ENCODE results near the gene KLHL3.

The KLHL3 gene

DNA sequence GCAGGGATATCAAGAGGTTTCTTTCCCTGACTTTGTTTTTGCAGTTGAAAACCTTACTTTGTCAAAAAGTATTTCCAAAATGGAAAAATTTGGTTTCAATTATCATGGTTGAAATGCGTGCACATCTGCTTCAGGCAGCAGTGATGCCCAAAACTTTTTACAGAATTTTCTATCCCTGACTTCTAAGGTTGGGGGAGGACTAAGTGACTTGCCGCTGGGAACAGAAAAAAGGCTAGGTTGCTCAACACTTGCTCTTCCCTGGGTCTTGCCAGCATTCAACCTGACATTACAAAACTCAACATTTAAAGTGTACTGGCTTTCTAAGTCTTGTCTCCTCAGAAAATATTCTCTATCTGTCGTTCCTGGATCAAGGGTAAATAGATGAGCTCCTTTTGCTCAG lies 4.7 kb downstream of the KLHL3 start:
- no peak overlapping the region for H3K4me3 ChIP-seq (ENCODE audit: low read depth, low read length)
- ChIA-PET POLR2A (no interaction called here), CTCF (interaction anchor here (1.2 to 22.5 kb wide), 4 partner anchors 11 to 100 kb away, joined by 4 to 748 read pairs (median 398); no protein-coding TSS in a partner anchor)
- no peak for DNase-seq (ENCODE audit: low read depth, low spot score)
- TF ChIP-seq, protein P1, sequence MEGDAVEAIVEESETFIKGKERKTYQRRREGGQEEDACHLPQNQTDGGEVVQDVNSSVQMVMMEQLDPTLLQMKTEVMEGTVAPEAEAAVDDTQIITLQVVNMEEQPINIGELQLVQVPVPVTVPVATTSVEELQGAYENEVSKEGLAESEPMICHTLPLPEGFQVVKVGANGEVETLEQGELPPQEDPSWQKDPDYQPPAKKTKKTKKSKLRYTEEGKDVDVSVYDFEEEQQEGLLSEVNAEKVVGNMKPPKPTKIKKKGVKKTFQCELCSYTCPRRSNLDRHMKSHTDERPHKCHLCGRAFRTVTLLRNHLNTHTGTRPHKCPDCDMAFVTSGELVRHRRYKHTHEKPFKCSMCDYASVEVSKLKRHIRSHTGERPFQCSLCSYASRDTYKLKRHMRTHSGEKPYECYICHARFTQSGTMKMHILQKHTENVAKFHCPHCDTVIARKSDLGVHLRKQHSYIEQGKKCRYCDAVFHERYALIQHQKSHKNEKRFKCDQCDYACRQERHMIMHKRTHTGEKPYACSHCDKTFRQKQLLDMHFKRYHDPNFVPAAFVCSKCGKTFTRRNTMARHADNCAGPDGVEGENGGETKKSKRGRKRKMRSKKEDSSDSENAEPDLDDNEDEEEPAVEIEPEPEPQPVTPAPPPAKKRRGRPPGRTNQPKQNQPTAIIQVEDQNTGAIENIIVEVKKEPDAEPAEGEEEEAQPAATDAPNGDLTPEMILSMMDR (IDR thresholded peaks at IDR 0.05; ENCODE audit: insufficient read depth, low read length, missing control alignments): no peak

DNA sequence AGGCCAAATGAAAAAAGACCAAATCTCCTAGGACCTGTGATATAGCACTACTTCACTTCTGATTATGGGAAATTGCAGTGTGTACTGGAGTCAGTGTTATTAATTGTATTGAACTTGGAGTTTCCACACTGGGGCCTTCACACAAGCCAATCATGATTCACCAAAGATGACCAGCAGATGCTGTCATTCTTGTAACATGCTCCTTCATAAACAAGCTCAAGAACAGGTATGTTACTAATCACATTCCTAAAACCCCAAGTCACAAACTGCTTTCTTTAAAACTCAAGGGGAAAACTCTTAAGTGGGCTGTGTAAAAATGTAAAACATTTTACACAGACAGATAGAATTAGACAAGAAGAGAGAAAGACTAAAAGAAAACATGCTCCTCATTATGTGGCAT lies 5.6 kb downstream of the KLHL3 start:
- POLR2A ChIA-PET: no interaction called here
- TF ChIP-seq, protein P1 (IDR thresholded peaks at IDR 0.05; ENCODE audit: insufficient read depth, low read length, missing control alignments): no peak
- CTCF ChIA-PET: interaction anchor here (1.2 to 22.5 kb wide), 4 partner anchors 11 to 99 kb away, joined by 4 to 748 read pairs (median 398); no protein-coding TSS in a partner anchor
- DNase-seq (ENCODE audit: low read depth, low spot score): peak; percentile 45
- H3K4me3 ChIP-seq (ENCODE audit: low read depth, low read length): no peak overlapping the region

- no peak overlapping the region for H3K4me3 ChIP-seq (ENCODE audit: low read depth, low read length)
- CTCF ChIA-PET: interaction anchor here (1.0 to 3.3 kb wide), 5 partner anchors 14 to 99 kb away, joined by 3 to 22 read pairs (median 7); no protein-coding TSS in a partner anchor
- DNase-seq (ENCODE audit: low read depth, low spot score): no peak
- TF ChIP-seq, protein P1 (IDR thresholded peaks at IDR 0.05; ENCODE audit: insufficient read depth, low read length, missing control alignments): no peak
- POLR2A ChIA-PET: no interaction called here
These were observed 7.8 kb downstream of the KLHL3 start for GRCh38 chr5:137728048-137728447.

DNA sequence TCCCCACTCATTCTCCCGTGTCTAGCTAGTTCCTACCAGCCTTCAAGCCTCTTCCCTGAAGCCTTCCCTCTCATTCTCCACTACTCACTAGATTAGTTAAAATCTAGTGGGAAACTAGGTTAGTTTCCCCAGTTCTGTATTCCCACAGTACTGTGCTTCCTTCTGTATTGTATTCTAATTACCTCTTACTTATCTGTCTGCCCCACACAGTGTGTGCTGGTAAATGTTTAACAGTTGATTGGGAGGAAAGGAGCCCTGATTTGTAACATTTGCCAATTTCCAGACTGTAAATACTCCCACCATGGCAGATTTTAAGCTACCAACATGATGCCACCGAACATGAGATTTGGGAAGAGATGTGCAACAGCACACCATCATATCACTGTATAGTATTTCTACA lies 8.3 kb downstream of the KLHL3 start:
- no peak overlapping the region for H3K4me3 ChIP-seq (ENCODE audit: low read depth, low read length)
- DNase-seq (ENCODE audit: low read depth, low spot score): no peak
- ChIA-PET CTCF (interaction anchor here (1.0 to 3.3 kb wide), 6 partner anchors 14 to 98 kb away, joined by 3 to 22 read pairs (median 8); no protein-coding TSS in a partner anchor), POLR2A (no interaction called here)
- TF ChIP-seq, protein P1 (IDR thresholded peaks at IDR 0.05; ENCODE audit: insufficient read depth, low read length, missing control alignments): no peak

DNA sequence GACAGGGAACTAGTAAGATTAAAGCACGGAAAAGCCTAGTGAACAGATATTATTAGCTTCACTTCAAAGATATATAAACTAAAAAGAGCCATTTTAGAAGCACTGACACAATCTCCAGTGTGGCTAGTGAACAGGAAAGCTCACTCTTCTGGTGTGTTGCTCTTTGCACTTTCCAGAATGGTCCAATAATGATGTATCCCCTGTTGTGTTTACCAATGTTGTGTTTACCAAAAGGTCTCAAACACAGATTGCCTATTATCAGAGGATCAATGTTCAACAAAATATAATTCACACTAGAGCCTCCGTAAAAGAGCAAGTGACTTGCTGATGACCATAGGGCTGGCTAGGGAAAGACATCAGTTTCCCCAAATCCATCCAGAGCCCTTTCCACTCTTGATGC lies 11.6 kb downstream of the KLHL3 start:
- TF ChIP-seq, protein P1 (IDR thresholded peaks at IDR 0.05; ENCODE audit: insufficient read depth, low read length, missing control alignments): no peak
- POLR2A ChIA-PET: no interaction called here
- no peak for DNase-seq (ENCODE audit: low read depth, low spot score)
- CTCF ChIA-PET: no interaction called here
- H3K4me3 ChIP-seq (ENCODE audit: low read depth, low read length): no peak overlapping the region

- POLR2A ChIA-PET: no interaction called here
- H3K4me3 ChIP-seq (ENCODE audit: low read depth, low read length): no peak overlapping the region
- TF ChIP-seq, protein P1 (IDR thresholded peaks at IDR 0.05; ENCODE audit: insufficient read depth, low read length, missing control alignments): no peak
- DNase-seq (ENCODE audit: low read depth, low spot score): no peak
- CTCF ChIA-PET: interaction anchor here (1.3 to 2.2 kb wide), 3 partner anchors 12 to 89 kb away, joined by 3 to 9 read pairs (median 4); no protein-coding TSS in a partner anchor
These were observed 17.3 kb downstream of the KLHL3 start for GRCh38 chr5:137718611-137719010.
